ENCODE data around the gene NPNT.

Gene NPNT

GRCh38 chr4:105917171-105917685 is 22.0 kb downstream of the NPNT start:
- DNase-seq: no peak

GRCh38 chr4:105921301-105921700 is 26.0 kb downstream of the NPNT start:
- no peak for DNase-seq

- no peak for DNase-seq
Observed at GRCh38 chr4:105923497-105924238, 28.4 kb downstream of the NPNT start.

- DNase-seq: no peak
Observed at GRCh38 chr4:105924341-105924740, 29.1 kb downstream of the NPNT start.

- no peak for DNase-seq
Observed at GRCh38 chr4:105930698-105931097, 35.4 kb downstream of the NPNT start.

- no peak for DNase-seq
Observed at GRCh38 chr4:105933083-105933482, 37.8 kb downstream of the NPNT start.

GRCh38 chr4:105934386-105934785 is 39.1 kb downstream of the NPNT start:
- no peak for DNase-seq

- no peak for DNase-seq
Observed at GRCh38 chr4:105936901-105937300, 41.6 kb downstream of the NPNT start.

- no peak for DNase-seq
Observed at GRCh38 chr4:105937759-105938158, 42.5 kb downstream of the NPNT start.

- DNase-seq: no peak
Observed at GRCh38 chr4:105943234-105943633, 48.0 kb downstream of the NPNT start.

GRCh38 chr4:105944540-105944939 is 49.3 kb downstream of the NPNT start:
- DNase-seq: no peak

GRCh38 chr4:105946771-105947170 is 51.5 kb downstream of the NPNT start:
- DNase-seq: no peak

- DNase-seq: no peak
Observed at GRCh38 chr4:105950701-105951100, 55.4 kb downstream of the NPNT start.

- no peak for DNase-seq
Observed at GRCh38 chr4:105951198-105951597, 55.9 kb downstream of the NPNT start.

- DNase-seq: no peak
Observed at GRCh38 chr4:105952591-105952990, 57.3 kb downstream of the NPNT start.

GRCh38 chr4:105956569-105956968 is 61.3 kb downstream of the NPNT start:
- no peak for DNase-seq

- no peak for DNase-seq
Observed at GRCh38 chr4:105957680-105958079, 62.4 kb downstream of the NPNT start.

GRCh38 chr4:105963461-105964400 is 68.5 kb downstream of the NPNT start:
- DNase-seq: no peak

GRCh38 chr4:105965183-105965800 is 70.0 kb downstream of the NPNT start:
- DNase-seq: no peak

GRCh38 chr4:105966051-105966450 is 70.8 kb downstream of the NPNT start:
- DNase-seq: no peak

- DNase-seq: no peak
Observed at GRCh38 chr4:105967058-105967658, 71.9 kb downstream of the NPNT start.

GRCh38 chr4:105969575-105969974 is 74.3 kb downstream of the NPNT start:
- DNase-seq: no peak

- DNase-seq: no peak
Observed at GRCh38 chr4:105970371-105970770, 75.1 kb downstream of the NPNT start.
